Astrocyte (in vitro differentiated cells and primary cell): Measurements from ENCODE around the gene TWIST2.

Experiments
- CTCF ChIP-seq: IDR thresholded peaks from 2 replicates; pipeline ENCODE4 v1.5.1; 2011; ENCODE audit warnings: low read depth, mild to moderate bottlenecking, inconsistent platforms, low read length, moderate library complexity; ENCODE audit not compliant: insufficient read depth
- EZH2 ChIP-seq: IDR thresholded peaks from 2 replicates; pipeline ENCODE4 v1.6.1; 2012; ENCODE audit warnings: mild to moderate bottlenecking, low read length, inconsistent platforms; ENCODE audit not compliant: insufficient read depth

DNA sequence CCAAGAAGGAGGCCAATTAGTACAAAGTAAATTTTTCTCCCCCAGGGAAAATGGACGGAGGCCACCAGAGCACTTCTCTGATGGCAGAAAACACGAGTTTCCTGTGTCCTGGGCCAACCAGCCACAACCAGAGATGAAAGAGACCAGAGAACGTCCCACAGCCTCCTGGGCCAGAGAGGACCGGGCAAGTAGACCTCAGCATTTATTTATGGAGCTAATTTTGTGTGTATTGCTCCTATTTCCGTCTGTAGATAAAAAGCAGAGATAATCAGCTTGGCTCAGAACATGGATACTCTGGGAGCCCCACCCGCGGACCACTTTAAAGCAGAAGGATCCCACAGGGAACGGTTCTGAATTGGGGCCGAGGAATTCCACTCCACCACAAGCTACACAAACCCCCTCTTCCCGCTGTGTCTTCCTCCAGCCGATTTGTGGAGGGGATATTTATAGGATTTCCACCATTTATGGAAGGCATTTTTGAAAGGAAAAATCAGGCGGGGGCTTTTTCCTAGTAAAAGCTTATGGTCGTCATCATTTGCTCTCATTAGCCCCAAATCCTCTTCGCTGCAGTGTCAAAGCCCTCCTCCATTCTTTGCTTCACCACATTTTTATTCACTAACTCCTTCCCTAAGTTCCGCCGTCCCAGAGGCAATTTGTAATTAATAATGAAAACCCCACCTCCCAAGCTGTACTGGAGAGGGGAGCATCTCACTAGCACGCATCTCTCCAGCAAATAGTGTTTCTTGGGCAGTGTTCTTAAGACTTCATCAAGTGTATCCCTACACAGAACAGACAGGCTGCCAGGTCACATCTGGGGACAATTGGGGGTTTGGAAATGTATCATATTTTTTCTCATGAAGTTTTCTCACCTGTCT is 43.7 kb upstream of the TWIST2 start:
- TF ChIP-seq CTCF (no peak), EZH2 (no peak)
